Measurements from ENCODE around the gene CDK13. TPM values are rescaled to one million over a fixed set of nuclear protein-coding genes. Genes with fewer than 3 reads are reported as not detected.

Gene CDK13
- total RNA-seq, 4 donors from 2014 or later = 53.9 to 93.6 (median 60.3) TPM

- DNase-seq (ENCODE audit: low spot score) = no peak
- ATAC-seq (ENCODE audit: low FRiP score) = no peak
- TF ChIP-seq CTCF (IDR thresholded peaks at IDR 0.05) = no peak
Observed at GRCh38 chr7:39934132-39934531, 15.9 kb upstream of the CDK13 start.

DNA sequence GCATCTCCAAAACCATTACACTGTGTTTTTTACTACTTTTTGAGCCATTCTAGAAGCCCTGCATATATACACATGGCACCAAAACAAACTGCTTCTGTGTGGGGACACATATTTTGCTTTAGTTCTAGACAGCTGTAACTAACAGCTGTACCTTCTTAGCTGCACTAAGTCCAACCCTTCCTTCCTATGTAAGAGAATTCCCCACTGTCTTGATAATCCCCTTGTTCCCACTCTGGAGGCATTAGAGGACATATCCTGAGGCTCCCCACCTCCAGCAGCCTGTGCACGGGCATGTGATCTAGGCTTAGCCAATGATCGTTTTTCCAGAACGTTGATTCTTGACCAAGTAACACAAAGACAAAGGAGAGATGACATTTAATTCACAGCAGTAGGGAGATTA, 13.3 kb upstream of the CDK13 start:
- no peak for DNase-seq (ENCODE audit: low spot score)
- no peak for TF ChIP-seq CTCF (IDR thresholded peaks at IDR 0.05)
- no peak for ATAC-seq (ENCODE audit: low FRiP score)

DNA sequence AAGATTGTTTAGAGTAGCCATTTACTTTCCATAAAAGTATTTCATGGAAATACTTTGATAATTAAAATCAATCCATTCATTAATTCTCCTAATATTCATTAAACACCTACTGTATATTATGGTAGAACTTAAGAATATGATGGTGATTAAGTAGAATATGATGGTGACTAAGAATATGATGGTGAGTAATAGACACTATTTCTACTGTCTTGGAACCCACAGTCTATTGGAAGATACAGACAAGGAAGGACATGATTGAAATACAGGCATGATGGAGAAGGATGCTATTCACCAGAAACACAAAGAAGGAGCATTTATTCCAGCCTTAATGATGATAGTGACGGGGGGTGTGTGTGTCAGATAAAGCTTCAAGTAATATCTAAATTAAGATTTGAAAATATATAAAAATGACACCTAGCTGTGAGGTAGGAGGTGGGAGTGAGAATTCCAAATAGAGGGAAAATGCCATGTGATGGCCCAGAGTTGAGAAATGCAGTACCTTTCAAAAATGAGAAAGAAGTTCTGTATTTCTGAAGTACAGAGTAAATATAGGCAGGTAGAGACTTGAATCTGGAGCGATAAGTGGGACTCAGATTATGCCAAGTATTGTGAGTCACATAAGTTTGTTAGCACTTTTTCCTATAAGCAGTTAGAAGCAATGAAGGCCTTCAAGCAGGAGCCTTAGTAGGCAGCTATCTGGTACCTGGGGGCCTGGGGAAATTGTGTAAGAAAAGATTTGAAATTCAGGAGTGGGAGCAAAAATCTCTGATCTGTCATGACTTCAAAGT, 12.5 kb upstream of the CDK13 start:
- ATAC-seq (ENCODE audit: low FRiP score) (no peak), DNase-seq (ENCODE audit: low spot score) (no peak)
- TF ChIP-seq CTCF (IDR thresholded peaks at IDR 0.05) = no peak

DNA sequence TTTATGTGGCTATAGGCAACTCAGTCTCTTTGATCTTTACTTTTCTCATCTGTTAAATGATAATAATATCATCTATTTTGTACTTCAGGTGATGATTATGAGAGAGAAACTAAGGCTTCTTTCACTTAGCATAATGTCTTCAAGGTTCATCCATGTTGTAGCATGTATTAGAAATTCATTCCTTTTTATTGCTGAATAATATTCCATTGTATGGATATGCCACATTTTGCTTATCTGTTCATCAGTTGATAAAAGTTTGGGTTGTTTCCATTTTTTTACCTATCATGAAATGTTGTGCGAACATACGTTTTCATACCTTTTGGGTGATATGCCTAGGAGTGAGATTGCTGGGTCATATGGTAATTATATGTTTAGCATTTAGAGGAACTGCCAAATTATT, 7.2 kb upstream of the CDK13 start:
- ATAC-seq (ENCODE audit: low FRiP score) (no peak), DNase-seq (ENCODE audit: low spot score) (no peak)
- TF ChIP-seq CTCF (IDR thresholded peaks at IDR 0.05) = no peak

DNA sequence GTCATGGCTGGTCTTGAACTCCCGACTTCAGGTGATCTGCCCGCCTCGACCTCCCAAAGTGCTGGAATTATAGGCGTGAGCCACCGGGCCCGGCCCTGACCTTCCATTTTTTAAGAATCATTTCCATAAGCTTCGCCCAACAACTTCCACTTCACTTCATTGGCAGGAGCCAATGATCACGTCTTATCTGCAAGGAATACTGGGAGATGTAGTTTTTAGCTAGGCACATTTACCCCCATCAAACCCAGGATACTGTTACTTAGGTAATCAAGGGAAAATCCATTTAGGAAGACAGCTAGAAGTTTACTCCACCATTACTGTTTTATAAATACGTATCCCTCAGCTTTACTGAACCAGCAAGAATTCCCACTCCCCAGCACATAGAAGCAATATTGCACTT, 3.4 kb upstream of the CDK13 start:
- ATAC-seq (ENCODE audit: low FRiP score) = no peak
- no peak for TF ChIP-seq CTCF (IDR thresholded peaks at IDR 0.05)
- DNase-seq (ENCODE audit: low spot score) = no peak

GRCh38 chr7:39948375-39948955, 1.6 kb upstream of the CDK13 start:
- ATAC-seq (ENCODE audit: low FRiP score) (no peak), DNase-seq (ENCODE audit: low spot score) (no peak)
- TF ChIP-seq CTCF (IDR thresholded peaks at IDR 0.05) = no peak

All from omental fat pad (tissue), 4 donors.